ACHN (cell line): ENCODE results near the gene IL4I1.

Experiments
- DNase-seq: peaks from one replicate; pipeline ENCODE4 v3.0.0-alpha.2; 2015
- in situ Hi-C: cut with HindIII; loops from 2 replicates; pipeline ENCODE4 v1.10.0; 2017; ENCODE audit warnings: low sequenced_read_pairs, low pct_ligation_motif_present, low pct_unique_long_range_greater_than_20kb

Gene IL4I1

GRCh38 chr19:49883094-49883493 is 13.6 kb downstream of the IL4I1 start:
- in situ Hi-C loops: no loop called here
- no peak for DNase-seq

GRCh38 chr19:49882643-49883042 is 14.0 kb downstream of the IL4I1 start:
- in situ Hi-C loops: no loop called here
- no peak for DNase-seq

GRCh38 chr19:49881672-49882394 is 14.9 kb downstream of the IL4I1 start:
- in situ Hi-C loops: no loop called here
- no peak for DNase-seq

DNA sequence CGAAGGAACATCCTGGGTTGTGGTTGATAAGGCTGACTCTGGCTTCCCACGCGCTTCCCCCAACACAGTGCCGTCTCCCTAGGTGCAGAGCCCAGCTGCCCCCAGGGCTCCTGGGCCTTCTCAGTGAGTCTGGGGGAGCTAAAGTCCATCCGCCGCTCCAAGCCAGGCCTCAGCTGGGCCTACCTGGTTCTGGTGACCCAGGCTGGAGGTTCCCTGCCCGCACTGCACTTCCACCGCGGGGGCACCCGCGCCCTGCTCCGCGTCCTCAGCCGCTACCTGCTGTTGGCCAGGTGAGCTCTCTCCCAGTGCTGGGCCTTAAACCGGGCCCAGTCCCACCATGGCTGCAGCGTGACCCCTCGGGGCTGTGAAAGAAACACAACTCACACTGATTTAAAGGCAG is 15.5 kb downstream of the IL4I1 start:
- in situ Hi-C loops: no loop called here
- no peak for DNase-seq

GRCh38 chr19:49880162-49880869 is 16.4 kb downstream of the IL4I1 start:
- DNase-seq: no peak
- in situ Hi-C loops: no loop called here

DNA sequence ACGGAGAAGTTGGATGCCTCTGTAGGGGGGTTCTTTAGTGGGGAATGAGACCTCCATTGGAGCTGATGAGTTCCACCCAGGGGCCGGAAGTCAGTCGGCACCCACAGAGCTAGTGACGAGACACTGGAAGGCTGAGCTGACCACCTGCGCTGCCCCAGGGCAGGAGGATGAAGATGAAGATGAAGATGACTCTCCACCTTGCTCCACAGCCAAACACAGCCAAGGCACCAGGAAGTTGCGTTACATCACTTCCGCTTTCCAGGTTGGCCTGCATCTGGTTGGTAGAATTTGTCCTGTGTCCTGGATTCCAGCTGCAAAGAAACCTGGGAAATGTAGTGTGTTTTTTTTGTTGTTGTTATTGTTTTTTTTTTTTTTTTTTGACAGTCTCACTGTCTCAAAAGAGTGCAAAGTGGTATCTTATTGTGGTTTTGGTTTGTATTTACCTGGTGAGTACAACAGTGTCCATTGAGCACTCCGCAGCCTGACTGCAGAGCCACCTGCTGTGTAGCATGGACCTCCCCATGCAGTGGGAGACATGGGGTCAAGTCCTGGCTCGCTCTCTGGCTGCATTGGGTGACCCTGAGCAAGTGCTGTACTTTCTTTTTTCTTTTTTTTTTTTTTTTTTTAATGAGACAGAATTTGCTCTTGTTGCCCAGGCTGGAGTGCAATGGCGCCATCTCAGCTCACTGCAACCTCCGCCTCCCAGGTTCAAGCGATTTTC is 17.3 kb downstream of the IL4I1 start:
- DNase-seq: no peak

GRCh38 chr19:49878744-49879070 is 18.0 kb downstream of the IL4I1 start:
- DNase-seq: no peak
- in situ Hi-C loops: no loop called here

More for the DNA sequence above, 17.3 kb downstream of the IL4I1 start:
- in situ Hi-C loops: no loop called here

- in situ Hi-C loops: no loop called here
Observed at GRCh38 chr19:49877879-49878743, 18.6 kb downstream of the IL4I1 start.

DNA sequence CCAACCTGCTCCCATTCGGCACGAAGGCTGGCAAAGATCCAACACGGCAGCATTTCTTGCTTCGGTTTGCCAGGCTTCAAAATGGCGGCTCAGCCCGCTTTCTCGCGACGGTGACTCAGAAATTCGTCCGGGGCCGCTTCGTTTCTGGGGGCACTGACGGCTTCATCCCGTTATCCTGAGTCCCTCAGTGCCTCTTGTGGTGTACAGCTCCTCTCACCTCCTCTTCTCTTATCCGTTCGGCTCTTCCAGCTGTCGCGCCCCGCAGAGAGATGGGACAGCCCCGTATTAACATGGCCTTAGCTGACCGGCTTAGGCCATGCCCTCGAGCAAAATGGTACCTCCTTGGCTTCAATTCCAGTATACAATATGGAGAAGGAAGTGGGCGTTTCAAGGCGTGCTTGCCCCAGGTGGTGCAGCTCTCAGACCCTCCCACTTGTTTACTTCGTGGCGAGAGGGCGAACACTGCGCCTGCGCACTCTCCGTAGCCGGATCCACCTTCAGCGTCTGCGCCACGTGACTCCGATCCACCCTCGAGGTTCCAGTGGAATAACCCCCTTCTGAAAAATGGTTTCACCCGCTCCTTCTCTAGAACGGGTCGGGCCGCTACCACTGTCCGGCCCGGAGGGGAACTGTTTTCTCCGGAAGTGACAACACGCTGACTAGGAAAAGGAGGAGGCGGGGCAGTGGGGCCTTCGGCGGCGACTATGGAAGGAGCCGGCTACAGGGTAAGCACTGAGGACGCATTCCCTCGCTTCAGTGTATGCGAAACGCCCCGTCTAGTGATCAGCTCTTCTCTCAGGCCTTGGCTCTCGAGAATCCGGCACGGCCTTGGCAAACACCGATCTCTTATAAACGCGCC is 19.4 kb downstream of the IL4I1 start, which contains the start of the genes AKT1S1 and TBC1D17:
Gene AKT1S1 (minus strand): TSS at position 336 of the 859 bp plus-strand sequence. CDS start 4,060 bp downstream, outside the sequence.
Gene TBC1D17 (plus strand): TSS at position 683 of the 859 bp plus-strand sequence. CDS start 22 bp downstream, at position 705.
- in situ Hi-C loops: no loop called here
- peak; percentile 98 for DNase-seq

More at GRCh38 chr19:49877879-49878743, 18.6 kb downstream of the IL4I1 start:
- peak; percentile 94 for DNase-seq

- DNase-seq: peak; percentile 95
- in situ Hi-C loops: no loop called here
Observed at GRCh38 chr19:49876422-49877019, 20.2 kb downstream of the IL4I1 start.

GRCh38 chr19:49875857-49876421 is 20.7 kb downstream of the IL4I1 start:
- in situ Hi-C loops: no loop called here
- peak; percentile 42 for DNase-seq

DNA sequence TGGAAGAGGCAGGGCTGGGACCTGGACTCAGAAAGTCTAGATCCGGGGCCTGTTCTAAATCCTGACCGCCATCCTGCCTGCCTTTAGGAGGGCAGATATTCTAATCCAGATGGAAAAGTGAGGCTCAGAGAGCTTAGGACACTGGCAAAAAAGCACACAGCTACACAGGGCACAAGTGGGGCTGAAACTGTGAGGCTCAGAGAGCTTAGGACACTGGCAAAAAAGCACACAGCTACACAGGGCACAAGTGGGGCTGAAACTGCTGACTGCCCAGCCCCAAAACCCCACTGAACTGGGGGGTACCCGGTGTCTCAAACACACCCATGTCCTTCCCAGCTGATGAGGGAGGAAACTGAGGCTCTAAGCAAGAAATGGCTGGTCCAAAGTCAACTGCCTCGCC is 21.5 kb downstream of the IL4I1 start:
- in situ Hi-C loops: no loop called here
- no peak for DNase-seq

DNA sequence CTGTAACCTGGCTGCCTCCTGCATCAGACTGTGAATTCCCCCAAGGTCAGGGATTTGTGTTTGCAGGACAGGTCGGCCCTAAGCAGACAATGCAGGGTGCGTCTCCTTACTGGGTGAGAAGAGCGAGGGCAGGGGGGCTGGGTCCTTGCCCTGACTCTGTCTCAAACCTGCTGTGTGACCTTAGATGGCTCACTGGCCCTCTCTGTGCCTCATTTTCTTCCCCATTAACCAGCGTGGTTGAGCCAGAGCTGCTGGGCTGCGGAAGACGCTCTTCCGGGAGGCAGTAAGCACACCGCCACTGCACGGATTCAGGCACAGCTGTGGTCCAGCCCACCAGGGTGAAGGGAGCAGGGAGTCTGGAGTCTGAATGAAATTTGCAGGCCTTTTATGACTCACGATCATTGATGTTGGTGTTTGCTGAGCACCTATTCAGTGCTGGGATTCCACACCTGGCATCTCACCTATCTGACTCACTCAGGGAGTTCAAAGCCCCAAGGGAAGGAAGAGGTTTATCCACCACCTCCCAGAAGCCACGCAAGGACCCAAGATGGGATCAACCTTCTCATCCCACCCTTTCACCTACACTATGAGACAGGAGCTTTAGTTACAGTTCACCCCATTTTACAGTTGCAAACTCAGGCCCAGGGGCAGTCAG is 22.1 kb downstream of the IL4I1 start:
- in situ Hi-C loops: no loop called here
- no peak for DNase-seq

GRCh38 chr19:49873834-49874233 is 22.9 kb downstream of the IL4I1 start:
- no peak for DNase-seq
- in situ Hi-C loops: no loop called here

DNA sequence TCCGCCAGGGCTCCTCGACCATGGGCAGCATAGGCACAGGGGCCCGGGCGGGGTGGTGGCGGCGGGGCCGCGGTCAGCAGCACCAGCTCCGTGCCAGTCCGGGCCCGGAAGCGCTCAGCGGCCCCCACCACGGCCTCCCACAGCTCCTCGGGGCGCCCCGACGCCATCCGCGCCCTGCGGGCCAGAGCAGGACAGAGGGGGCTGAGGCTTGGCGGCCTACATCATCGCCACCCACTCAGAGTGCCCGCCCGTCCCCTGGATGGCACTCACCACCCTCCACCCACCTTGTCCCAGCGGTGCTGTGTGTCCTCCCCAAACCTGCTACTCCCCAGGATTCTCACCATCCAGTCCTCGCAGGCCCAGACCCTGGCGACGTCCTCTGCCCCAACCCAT is 23.6 kb downstream of the IL4I1 start:
- no peak for DNase-seq
- in situ Hi-C loops: no loop called here

DNA sequence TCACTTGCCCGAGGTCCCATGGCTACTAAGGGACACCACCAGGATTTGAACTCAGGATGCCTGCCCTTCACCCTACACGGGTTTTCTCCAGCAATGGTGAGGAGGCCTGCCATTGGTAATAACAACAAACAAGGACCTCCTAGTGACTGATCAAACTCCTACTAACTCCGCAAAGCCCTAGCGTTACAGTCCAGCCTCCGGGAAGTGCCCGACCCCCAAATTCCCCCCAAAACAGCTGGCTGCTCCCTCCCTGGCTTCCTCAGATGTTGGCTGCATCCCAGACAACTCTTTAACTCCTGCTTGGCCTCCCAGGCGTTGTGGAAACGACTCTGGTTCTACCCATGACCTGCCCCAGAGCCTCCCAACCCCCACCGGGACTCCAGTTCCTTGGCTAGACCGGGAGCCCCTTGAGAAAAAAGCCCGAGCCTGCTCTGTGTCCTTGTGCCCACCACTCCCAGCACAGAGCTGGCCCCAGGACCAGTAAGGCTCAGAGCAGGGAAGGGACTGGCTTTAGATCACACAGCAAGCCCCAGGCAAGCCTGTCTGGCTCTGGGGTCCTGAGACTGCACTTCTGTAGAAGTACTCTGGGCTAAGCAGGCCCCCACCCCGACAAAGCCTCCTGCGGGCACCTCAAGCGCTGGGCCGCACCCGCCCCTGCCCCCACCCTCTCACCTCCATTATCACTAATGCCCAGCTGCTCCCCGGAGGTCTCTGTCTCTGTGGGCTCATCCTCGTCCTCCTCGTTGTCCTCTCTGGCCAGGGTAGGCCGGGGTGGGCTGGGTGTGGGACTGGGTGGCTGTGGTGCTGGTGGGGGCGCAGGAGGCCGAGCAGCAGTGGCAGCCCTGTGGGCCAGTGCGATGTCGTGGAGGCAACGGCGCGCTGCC is 24.2 kb downstream of the IL4I1 start:
- in situ Hi-C loops: no loop called here
- no peak for DNase-seq
